ENCODE results near the gene OMD. TPM values are rescaled to one million over a fixed set of nuclear protein-coding genes. Genes with fewer than 3 reads are reported as not detected.

Gene OMD
- polyA plus RNA-seq, 1 donor from 2014 or later: not detected

DNA sequence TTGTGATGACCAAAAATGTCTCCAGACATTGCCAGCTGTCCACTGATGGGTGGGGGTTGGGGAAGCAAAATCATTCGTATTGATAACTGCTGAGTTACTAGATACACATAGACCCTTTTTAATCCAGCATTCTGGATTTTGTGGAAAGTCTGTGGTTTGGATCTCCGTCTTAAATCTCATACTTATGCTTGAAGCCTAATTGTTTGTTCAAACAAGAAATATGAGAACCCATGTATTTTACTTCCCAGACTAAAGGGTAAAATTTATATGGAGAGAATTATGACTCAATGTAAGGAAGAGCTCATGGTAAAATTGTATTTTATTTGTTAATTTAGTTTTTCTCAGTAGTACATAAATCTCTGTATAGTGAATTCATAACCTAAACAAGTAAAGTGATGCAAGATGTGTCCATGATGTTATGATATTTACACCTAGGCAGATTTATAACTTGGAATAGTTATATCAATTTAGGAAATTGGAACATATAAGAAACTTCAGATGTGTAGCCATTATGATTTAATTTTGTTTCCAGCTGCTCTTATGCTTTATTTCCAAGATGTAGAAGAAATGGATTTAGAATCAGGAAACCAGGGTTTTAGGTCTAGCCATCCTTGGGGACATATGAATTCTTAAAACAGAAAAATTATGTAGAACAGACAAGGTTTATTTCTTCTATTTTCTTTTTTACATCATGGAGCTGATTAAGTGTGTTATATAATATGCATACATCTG, 15.4 kb downstream of the OMD start:
- Histone ChIP-seq H3F3A (ENCODE audit: insufficient read depth, low read length, poor library complexity, severe bottlenecking) (no peaks in the 10 kb centered on the region), H3K9me2 (ENCODE audit: insufficient read depth, low read length) (no peaks in the 10 kb centered on the region), H3K4me3 (ENCODE audit: low read length) (no peak overlapping the region), H2AFZ (ENCODE audit: low read depth, low read length) (no peak overlapping the region), H3K27me3 (ENCODE audit: insufficient read depth, low read depth, low read length) (no peaks in the 10 kb centered on the region), H3K4me2 (ENCODE audit: low read length) (no peak overlapping the region), H3K9me3 (ENCODE audit: low read length) (no peaks in the 10 kb centered on the region), H3K9ac (ENCODE audit: low read length) (no peak overlapping the region), H3K27ac (ENCODE audit: low read length) (no peak overlapping the region), H3K36me3 (ENCODE audit: insufficient read depth, low read length) (no peaks in the 10 kb centered on the region), H4K20me1 (ENCODE audit: insufficient read depth) (no peaks in the 10 kb centered on the region), H3K79me2 (replicated peaks; ENCODE audit: insufficient read depth, low read length) (no peaks in the 10 kb centered on the region)
- TF ChIP-seq MXI1 (conservative IDR thresholded peaks at IDR 0.05; ENCODE audit: poor library complexity, severe bottlenecking): no peak
- TF ChIP-seq POLR2AphosphoS5 (IDR thresholded peaks at IDR 0.05): no peak
- TF ChIP-seq RAD21 (conservative IDR thresholded peaks at IDR 0.05): no peak
- no peak for TF ChIP-seq SMC3 (conservative IDR thresholded peaks at IDR 0.05; ENCODE audit: poor library complexity)

DNA sequence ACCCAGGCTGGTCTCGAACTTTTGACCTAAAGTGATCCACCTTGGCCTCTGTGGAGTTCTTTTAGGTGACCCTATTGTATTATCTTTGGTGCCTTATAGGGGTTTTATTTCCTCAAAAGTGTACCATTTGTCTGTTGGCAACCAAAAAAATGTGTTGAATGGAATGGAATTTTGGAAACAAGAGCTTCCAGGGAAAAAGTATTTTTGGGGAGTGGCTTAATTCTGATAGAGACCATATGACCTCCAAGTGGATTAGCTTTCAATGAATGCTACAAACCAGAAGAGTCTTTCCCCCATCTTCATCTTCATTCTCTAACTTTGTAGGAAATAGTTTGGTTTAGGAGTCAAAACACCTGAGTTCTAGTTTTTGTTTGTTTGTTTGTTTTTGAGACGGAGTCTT, 16.5 kb downstream of the OMD start:
- no peaks in the 10 kb centered on the region for H3K9me2 ChIP-seq (ENCODE audit: insufficient read depth, low read length)
- no peaks in the 10 kb centered on the region for H3K27me3 ChIP-seq (ENCODE audit: insufficient read depth, low read depth, low read length)
- no peak for TF ChIP-seq SMC3 (conservative IDR thresholded peaks at IDR 0.05; ENCODE audit: poor library complexity)
- TF ChIP-seq EP300 (conservative IDR thresholded peaks at IDR 0.05; ENCODE audit: poor library complexity, severe bottlenecking): no peak
- TF ChIP-seq MXI1 (conservative IDR thresholded peaks at IDR 0.05; ENCODE audit: poor library complexity, severe bottlenecking): no peak
- TF ChIP-seq POLR2AphosphoS5 (IDR thresholded peaks at IDR 0.05): no peak
- no peak for TF ChIP-seq CTCF (IDR thresholded peaks at IDR 0.05; ENCODE audit: poor library complexity, severe bottlenecking)
- TF ChIP-seq, protein P1, sequence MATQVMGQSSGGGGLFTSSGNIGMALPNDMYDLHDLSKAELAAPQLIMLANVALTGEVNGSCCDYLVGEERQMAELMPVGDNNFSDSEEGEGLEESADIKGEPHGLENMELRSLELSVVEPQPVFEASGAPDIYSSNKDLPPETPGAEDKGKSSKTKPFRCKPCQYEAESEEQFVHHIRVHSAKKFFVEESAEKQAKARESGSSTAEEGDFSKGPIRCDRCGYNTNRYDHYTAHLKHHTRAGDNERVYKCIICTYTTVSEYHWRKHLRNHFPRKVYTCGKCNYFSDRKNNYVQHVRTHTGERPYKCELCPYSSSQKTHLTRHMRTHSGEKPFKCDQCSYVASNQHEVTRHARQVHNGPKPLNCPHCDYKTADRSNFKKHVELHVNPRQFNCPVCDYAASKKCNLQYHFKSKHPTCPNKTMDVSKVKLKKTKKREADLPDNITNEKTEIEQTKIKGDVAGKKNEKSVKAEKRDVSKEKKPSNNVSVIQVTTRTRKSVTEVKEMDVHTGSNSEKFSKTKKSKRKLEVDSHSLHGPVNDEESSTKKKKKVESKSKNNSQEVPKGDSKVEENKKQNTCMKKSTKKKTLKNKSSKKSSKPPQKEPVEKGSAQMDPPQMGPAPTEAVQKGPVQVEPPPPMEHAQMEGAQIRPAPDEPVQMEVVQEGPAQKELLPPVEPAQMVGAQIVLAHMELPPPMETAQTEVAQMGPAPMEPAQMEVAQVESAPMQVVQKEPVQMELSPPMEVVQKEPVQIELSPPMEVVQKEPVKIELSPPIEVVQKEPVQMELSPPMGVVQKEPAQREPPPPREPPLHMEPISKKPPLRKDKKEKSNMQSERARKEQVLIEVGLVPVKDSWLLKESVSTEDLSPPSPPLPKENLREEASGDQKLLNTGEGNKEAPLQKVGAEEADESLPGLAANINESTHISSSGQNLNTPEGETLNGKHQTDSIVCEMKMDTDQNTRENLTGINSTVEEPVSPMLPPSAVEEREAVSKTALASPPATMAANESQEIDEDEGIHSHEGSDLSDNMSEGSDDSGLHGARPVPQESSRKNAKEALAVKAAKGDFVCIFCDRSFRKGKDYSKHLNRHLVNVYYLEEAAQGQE (IDR thresholded peaks at IDR 0.05; ENCODE audit: borderline replicate concordance): no peak
- no peak for TF ChIP-seq RAD21 (conservative IDR thresholded peaks at IDR 0.05)
- no peak for TF ChIP-seq EZH2 (IDR thresholded peaks at IDR 0.05; ENCODE audit: borderline replicate concordance, insufficient read depth, low read length, poor library complexity, severe bottlenecking)
- no peak for TF ChIP-seq TAF1 (IDR thresholded peaks at IDR 0.05; ENCODE audit: low read depth)
- no peak overlapping the region for H3K4me3 ChIP-seq (ENCODE audit: low read length)
- H3F3A ChIP-seq (ENCODE audit: insufficient read depth, low read length, poor library complexity, severe bottlenecking): no peaks in the 10 kb centered on the region
- H3K36me3 ChIP-seq (ENCODE audit: insufficient read depth, low read length): no peaks in the 10 kb centered on the region
- no peaks in the 10 kb centered on the region for H3K79me2 ChIP-seq (replicated peaks; ENCODE audit: insufficient read depth, low read length)
- no peak overlapping the region for H2AFZ ChIP-seq (ENCODE audit: low read depth, low read length)
- no peak overlapping the region for H3K4me2 ChIP-seq (ENCODE audit: low read length)
- H4K20me1 ChIP-seq (ENCODE audit: insufficient read depth): no peaks in the 10 kb centered on the region
- H3K9ac ChIP-seq (ENCODE audit: low read length): no peak overlapping the region
- H3K9me3 ChIP-seq (ENCODE audit: low read length): no peaks in the 10 kb centered on the region
- H3K27ac ChIP-seq (ENCODE audit: low read length): no peak overlapping the region
